GM19351 (cell line): ENCODE data around the gene ZEB1.
"Not testable (repeated sequence)": the region's sequence is repeated elsewhere in the genome, so short reads cannot be mapped to it uniquely, and the experiment has no call there.

Source experiments
- ATAC-seq: cut with Tn5 transposase; IDR thresholded peaks from one replicate; pipeline ENCODE4 v1.9.1; 2021; ENCODE audit warnings: mild to moderate bottlenecking, moderate library complexity; ENCODE audit not compliant: unreplicated experiment

The ZEB1 gene

DNA sequence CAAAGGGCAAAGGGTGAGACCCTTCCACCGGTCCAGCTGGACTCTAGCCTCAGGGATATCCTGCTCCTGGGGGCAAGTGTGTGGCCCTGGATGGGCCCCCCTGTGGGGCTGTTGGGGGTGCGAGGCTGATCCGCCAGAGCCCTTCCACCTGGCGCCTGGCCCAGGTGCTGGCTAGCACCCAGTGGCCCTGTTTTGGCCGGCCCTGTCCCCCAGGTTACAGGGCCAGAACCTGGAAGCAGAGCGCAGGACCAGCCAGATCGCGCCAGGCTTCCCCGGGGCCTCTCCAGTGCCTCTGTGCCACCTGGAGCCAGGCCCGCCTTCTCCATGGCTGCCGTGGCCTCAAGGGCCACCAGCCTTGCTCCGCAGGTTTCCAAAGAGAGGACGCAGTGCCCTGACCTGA is 45.2 kb downstream of the ZEB1 start:
- ATAC-seq = not testable (repeated sequence)

DNA sequence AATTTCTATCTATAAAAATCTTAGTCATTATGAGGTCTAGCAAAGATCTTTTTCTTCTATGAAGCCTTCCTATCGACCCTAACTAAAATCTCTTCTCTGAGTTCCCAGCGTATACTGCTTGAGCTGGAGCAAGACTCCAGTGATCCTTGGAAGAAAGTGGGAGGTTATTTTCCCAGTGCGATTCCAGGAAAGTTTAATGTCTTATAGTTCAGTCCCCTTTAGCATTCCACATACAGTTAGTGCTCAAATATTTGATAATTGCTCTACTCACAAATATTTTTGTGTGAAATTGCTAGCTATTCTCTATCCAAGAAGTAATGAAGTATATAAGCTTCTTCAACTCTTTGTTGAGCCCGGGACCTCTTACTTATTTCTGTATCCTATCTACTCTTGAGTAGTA is 47.7 kb downstream of the ZEB1 start:
- no peak for ATAC-seq

DNA sequence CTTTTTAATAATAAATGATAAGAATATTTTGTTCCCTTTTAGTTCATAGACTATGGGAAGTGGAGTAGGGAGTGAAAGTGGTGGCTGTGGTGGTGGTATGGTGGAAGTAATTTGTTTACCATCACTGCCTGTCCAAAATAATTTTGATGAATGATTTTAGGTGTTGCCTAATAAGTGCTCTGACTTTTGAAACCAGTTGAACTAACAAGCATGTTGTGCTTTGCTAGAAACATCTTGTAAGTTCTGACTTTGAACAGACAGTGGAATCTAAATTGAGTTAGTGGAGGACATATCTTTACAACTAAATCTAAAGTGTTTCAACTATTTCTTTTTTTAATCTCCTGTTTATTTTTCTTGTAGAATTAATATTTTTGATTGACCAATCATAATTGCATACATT is 49.7 kb downstream of the ZEB1 start:
- ATAC-seq = no peak

GRCh38 chr10:31372439-31372838 is 53.4 kb downstream of the ZEB1 start:
- ATAC-seq = no peak

GRCh38 chr10:31374146-31374696 is 55.2 kb downstream of the ZEB1 start:
- ATAC-seq = no peak

GRCh38 chr10:31381171-31381570 is 62.2 kb downstream of the ZEB1 start:
- ATAC-seq = no peak

DNA sequence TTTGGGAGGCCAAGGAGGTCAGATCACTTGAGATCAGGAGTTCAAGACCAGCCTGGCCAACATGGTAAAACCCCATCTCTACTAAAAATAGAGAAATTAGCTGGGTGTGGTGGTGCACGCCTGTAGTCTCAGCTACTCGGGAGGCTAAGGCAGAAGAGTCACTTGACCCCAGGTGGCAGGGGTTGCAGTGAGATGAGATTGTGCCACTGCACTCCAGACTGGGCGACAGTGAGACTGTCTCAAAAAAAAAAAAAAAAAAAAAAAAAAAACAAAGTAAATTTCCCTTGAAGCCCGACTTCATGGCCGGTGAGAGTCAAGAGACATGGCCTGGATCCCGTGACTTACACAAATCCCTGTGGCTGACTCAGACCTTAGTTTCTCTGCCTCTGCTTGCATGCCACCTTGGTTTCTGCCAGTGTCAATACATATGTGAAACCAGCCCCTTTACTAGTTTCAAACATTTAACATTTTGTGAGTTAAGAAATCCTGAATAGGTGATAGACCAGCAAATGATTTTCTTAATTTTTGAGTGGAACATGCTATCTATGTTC is 62.8 kb downstream of the ZEB1 start:
- no peak for ATAC-seq

- ATAC-seq = peak; percentile 98
These were observed 65.0 kb downstream of the ZEB1 start for GRCh38 chr10:31383810-31384588.

- ATAC-seq = peak; percentile 26
These were observed 65.6 kb downstream of the ZEB1 start for GRCh38 chr10:31384589-31384949.

DNA sequence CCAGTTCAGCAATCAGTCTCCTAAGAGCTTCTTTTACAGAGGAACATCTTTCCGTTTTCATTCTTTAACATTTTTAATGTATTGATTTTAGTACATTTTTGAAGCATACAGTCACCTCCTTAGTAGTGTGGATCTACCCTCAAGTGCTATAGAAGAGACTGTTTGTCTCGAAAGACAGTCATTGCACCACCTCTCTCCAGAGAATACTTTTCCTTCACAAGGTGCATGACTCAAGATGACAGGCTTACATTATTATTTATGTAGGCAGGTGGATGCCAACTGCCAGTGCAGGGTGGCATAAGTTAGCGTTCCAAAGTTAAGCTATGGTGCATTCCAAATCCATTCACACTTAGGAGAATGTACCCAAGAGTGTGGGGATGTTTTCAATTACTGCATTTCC is 71.8 kb downstream of the ZEB1 start:
- ATAC-seq = no peak

DNA sequence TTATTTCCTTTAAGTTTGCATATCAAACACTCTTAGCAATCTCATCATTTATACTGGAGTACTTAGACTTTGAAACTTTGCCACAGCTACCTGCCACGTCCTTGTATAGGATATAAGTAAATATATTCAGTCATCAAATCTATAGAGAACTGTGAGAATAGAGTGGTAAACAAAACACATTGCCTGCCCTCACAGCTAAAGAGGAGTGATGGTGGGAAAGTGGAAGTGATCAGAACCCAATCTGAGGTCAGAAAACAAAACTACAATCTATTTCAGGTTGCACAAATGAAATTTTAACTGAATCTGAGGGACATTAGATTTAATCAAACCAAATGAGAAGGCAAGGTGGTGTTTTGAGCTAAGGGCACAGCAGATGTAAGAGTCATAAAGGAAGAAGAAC is 74.8 kb downstream of the ZEB1 start:
- ATAC-seq = peak; percentile 53

DNA sequence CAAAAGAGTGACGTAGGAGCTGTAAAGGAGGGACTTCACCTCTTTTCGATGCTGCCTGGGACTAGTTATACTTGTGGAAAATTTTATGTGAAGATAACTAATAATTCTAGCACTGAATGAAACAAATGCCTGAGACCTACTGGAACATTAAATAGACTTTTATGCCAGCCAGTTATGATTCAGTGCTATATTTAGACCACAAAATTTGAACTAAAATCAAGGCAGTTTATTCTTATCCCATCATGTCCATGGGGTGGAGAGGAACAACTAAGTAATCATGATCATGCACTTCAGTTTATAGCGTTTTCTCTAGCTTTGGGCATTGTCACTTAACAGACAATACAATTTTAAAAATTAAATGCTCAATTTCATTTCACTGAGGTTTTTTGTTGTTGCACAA is 76.7 kb downstream of the ZEB1 start:
- no peak for ATAC-seq

- ATAC-seq = no peak
These were observed 77.4 kb downstream of the ZEB1 start for GRCh38 chr10:31396376-31396775.

- ATAC-seq = no peak
These were observed 78.8 kb downstream of the ZEB1 start for GRCh38 chr10:31397852-31398251.

DNA sequence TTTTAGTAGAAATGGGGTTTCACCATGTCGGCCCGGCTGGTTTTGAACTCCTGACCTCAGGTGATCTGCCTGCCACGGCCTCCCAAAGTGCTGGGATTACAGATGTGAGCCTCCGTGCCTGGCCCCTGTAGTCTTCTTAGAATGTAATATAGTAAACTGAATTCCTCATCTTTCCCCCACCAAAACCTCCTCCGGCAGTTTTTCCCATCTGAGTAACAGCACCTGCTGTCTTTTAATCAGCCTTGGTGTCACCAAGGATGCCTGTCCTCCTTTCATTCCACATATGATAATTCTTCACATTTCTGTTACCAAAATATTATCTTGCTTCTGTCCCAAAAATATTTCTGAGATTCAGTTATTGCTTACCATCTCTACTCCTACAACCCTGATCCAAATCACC is 80.2 kb downstream of the ZEB1 start:
- ATAC-seq = no peak

- no peak for ATAC-seq
These were observed 80.6 kb downstream of the ZEB1 start for GRCh38 chr10:31399631-31400030.

DNA sequence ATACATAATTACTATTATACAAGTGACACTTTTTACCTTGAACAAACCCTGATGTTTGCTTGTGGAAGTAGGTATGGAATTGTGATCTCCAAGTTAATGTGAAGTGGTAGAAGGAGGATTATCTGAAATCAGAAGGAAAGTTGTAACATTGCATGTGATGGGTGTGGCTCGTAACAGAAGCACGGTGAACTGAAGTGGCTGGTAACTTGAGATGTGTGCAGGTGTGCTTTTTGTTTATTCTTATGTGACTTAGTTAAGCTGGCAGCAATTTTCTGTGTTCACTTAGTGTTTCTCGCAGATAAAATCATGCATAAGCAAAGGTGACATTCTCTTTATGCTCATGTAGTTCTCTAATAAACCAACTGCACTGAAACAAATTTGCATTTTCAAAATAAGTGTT is 82.3 kb downstream of the ZEB1 start:
- no peak for ATAC-seq

GRCh38 chr10:31404640-31405039 is 85.6 kb downstream of the ZEB1 start:
- ATAC-seq = no peak

DNA sequence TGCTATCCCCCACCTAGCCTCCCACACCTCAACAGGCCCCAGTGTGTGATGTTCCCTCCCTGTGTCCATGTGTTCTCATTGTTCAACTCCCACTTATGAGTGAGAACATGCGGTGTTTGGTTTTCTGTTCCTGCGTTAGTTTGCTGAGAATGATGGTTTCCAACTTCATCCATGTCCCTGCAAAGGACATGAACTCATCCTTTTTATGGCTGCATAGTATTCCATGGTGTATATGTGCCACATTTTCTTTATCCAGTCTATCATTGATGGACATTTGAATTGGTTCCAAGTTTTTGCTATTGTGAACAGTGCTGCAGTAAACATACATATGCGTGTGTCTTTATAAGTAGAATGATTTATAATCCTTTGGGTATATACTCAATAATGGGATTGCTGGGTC is 86.8 kb downstream of the ZEB1 start:
- not testable (repeated sequence) for ATAC-seq

DNA sequence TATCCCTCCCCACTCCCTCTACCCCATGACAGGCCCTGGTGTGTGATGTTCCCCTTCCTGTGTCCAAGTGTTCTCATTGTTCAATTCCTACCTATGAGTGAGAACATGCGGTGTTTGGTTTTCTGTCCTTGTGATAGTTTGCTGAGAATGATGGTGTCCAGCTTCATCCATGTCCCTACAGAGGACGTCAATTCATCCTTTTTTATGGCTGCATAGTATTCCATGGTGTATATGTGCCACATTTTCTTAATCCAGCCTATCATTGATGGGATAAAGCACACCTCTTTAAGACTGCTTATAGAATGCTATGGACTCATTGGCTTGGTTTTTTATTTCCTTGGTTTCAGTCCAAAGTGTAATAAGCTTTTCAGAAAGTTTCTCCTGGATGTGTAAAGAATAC is 93.4 kb downstream of the ZEB1 start:
- ATAC-seq = not testable (repeated sequence)

- ATAC-seq = no peak
These were observed 94.3 kb downstream of the ZEB1 start for GRCh38 chr10:31413325-31413724.

GRCh38 chr10:31418481-31418880 is 99.5 kb downstream of the ZEB1 start:
- no peak for ATAC-seq
